ENCODE results near the gene CACNB4.

DNA sequence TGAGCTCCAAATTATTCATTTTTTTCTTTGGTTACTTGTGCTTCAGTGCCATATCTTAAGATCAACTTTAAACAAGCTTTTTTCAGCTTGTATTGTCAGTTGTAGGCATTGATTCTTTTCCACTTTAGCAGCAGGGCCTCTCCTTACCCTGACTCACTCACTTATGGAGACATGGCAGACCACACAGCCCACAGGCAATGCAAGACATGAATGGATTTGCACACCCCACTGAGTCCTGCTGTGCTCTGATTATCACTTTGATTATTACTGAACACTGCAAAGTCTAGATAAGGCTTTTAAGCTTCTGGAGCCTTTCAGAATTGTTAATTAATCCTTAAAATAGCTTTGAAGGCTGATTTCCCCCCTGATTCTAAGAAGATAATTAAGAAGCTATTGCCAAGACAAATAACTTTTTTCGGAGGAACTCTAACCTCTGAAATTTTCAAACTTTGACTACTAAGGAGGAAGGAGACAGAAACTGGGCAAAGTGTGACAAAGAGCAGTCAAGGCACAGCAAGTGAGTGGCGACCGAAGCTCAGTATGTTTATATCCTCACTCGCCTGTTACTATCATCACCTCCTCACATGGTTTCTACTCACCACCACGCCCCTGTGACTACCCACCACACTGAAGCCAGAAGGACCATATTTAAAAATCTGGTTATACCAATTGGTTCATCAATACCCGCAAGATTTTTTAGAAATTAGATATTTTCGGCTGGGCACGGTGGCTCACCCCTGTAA lies 43.3 kb downstream of the CACNB4 start:
- TF ChIP-seq POLR2A (IDR thresholded peaks at IDR 0.05), result no peak
- TF ChIP-seq, protein P1, sequence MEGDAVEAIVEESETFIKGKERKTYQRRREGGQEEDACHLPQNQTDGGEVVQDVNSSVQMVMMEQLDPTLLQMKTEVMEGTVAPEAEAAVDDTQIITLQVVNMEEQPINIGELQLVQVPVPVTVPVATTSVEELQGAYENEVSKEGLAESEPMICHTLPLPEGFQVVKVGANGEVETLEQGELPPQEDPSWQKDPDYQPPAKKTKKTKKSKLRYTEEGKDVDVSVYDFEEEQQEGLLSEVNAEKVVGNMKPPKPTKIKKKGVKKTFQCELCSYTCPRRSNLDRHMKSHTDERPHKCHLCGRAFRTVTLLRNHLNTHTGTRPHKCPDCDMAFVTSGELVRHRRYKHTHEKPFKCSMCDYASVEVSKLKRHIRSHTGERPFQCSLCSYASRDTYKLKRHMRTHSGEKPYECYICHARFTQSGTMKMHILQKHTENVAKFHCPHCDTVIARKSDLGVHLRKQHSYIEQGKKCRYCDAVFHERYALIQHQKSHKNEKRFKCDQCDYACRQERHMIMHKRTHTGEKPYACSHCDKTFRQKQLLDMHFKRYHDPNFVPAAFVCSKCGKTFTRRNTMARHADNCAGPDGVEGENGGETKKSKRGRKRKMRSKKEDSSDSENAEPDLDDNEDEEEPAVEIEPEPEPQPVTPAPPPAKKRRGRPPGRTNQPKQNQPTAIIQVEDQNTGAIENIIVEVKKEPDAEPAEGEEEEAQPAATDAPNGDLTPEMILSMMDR (IDR thresholded peaks at IDR 0.05), result no peak
